Neural cell (in vitro differentiated cells): ENCODE data around the gene RPL27A. TPM values are rescaled to one million over a fixed set of nuclear protein-coding genes. Genes with fewer than 3 reads are reported as not detected.

Source experiments
- H2AFZ ChIP-seq: fragments of 200-600, 300-800 bp; sonication (generic), shearing (Covaris generic); 2 replicates; pipeline ENCODE4 v1.6.0; 2014; ENCODE audit warnings: low read depth, mild to moderate bottlenecking, antibody characterized with exemption, low read length, moderate library complexity
- H3F3A ChIP-seq: fragments of 200-600 bp; shearing (Covaris generic); 2 replicates; pipeline ENCODE4 v1.6.1; 2016; ENCODE audit warnings: mild to moderate bottlenecking, moderate library complexity, mixed read lengths, antibody characterized with exemption, low read length; ENCODE audit not compliant: insufficient read depth, poor library complexity, severe bottlenecking
- H3K27ac ChIP-seq: fragments of 200-600, 300-800 bp; sonication (generic), shearing (Covaris generic); 2 replicates; pipeline ENCODE4 v1.5.1; 2014; ENCODE audit warnings: mild to moderate bottlenecking, low read length, moderate library complexity
- H3K27me3 ChIP-seq: fragments of 300-800, 200-600 bp; sonication (generic), shearing (Covaris generic); 2 replicates; pipeline ENCODE4 v1.6.0; 2014; ENCODE audit warnings: mild to moderate bottlenecking, low read depth, low read length, moderate library complexity; ENCODE audit not compliant: insufficient read depth
- H3K36me3 ChIP-seq: fragments of 300-800, 200-600 bp; sonication (generic), shearing (Covaris generic); 2 replicates; pipeline ENCODE4 v1.5.1; 2014; ENCODE audit warnings: mild to moderate bottlenecking, antibody characterized with exemption, low read length, moderate library complexity; ENCODE audit not compliant: insufficient read depth
- H3K4me2 ChIP-seq: fragments of 300-800, 200-600 bp; sonication (generic), shearing (Covaris generic); 2 replicates; pipeline ENCODE4 v1.6.0; 2014; ENCODE audit warnings: mild to moderate bottlenecking, low read length
- H3K4me3 ChIP-seq: fragments of 300-800, 200-600 bp; sonication (generic), shearing (Covaris generic); 2 replicates; pipeline ENCODE4 v1.5.1; 2014; ENCODE audit warnings: mild to moderate bottlenecking, low read length, moderate library complexity
- H3K79me2 ChIP-seq: fragments of 200-600 bp; shearing (Covaris generic); replicated peaks from 2 replicates; pipeline ENCODE4 v1.6.0; 2014; ENCODE audit warnings: mild to moderate bottlenecking, low read length, moderate library complexity; ENCODE audit not compliant: insufficient read depth
- H3K9ac ChIP-seq: fragments of 300-800, 200-600 bp; sonication (generic), shearing (Covaris generic); 2 replicates; pipeline ENCODE4 v1.6.1; 2016; ENCODE audit warnings: mild to moderate bottlenecking, low read length, mixed read lengths
- H3K9me2 ChIP-seq: fragments of 200-600 bp; shearing (Covaris generic); 2 replicates; pipeline ENCODE4 v1.6.1; 2016; ENCODE audit warnings: mild to moderate bottlenecking, low read length, mixed read lengths; ENCODE audit not compliant: insufficient read depth
- H3K9me3 ChIP-seq: fragments of 200-600, 300-800 bp; sonication (generic), shearing (Covaris generic); 2 replicates; pipeline ENCODE4 v1.6.1; 2016; ENCODE audit warnings: mild to moderate bottlenecking, mixed run types, low read length, moderate library complexity, mixed read lengths
- H4K20me1 ChIP-seq: fragments of 200-600 bp; shearing (Covaris generic); 2 replicates; pipeline ENCODE4 v1.6.1; 2016; ENCODE audit warnings: mild to moderate bottlenecking, mixed run types; ENCODE audit not compliant: insufficient read depth
- CTCF ChIP-seq: fragments of 450-650 bp; IDR thresholded peaks from 2 replicates; pipeline ENCODE4 v1.5.1; 2014; ENCODE audit warnings: antibody characterized with exemption, mild to moderate bottlenecking, moderate library complexity; ENCODE audit not compliant: poor library complexity, severe bottlenecking
- EP300 ChIP-seq: fragments of 450-650 bp; conservative IDR thresholded peaks from 2 replicates; pipeline ENCODE4 v1.6.1; 2014; ENCODE audit warnings: antibody characterized with exemption, mild to moderate bottlenecking, moderate library complexity; ENCODE audit not compliant: poor library complexity, severe bottlenecking
- EZH2 ChIP-seq: fragments of 200-600, 300-800 bp; shearing (Covaris generic), sonication (generic); IDR thresholded peaks from 2 replicates; pipeline ENCODE4 v1.6.1; 2014; ENCODE audit warnings: antibody characterized with exemption, low read length, borderline replicate concordance, mild to moderate bottlenecking; ENCODE audit not compliant: insufficient read depth, poor library complexity, severe bottlenecking
- MXI1 ChIP-seq: fragments of 450-650 bp; conservative IDR thresholded peaks from 2 replicates; pipeline ENCODE4 v1.6.1; 2014; ENCODE audit warnings: antibody characterized with exemption, mild to moderate bottlenecking; ENCODE audit not compliant: poor library complexity, severe bottlenecking
- POLR2AphosphoS5 ChIP-seq: IDR thresholded peaks from 2 replicates; pipeline ENCODE4 v1.6.1; 2012
- RAD21 ChIP-seq: fragments of 450-650 bp; conservative IDR thresholded peaks from 2 replicates; pipeline ENCODE4 v1.6.1; 2014; ENCODE audit warnings: antibody characterized with exemption, mild to moderate bottlenecking, moderate library complexity
- REST ChIP-seq: IDR thresholded peaks from 2 replicates; pipeline ENCODE4 v1.6.1; 2012; ENCODE audit warnings: borderline replicate concordance
- SMC3 ChIP-seq: fragments of 450-650 bp; conservative IDR thresholded peaks from 2 replicates; pipeline ENCODE4 v1.6.1; 2014; ENCODE audit warnings: antibody characterized with exemption, mild to moderate bottlenecking, moderate library complexity; ENCODE audit not compliant: poor library complexity
- TAF1 ChIP-seq: IDR thresholded peaks from 2 replicates; pipeline ENCODE4 v1.6.1; 2012; ENCODE audit warnings: low read depth
- polyA plus RNA-seq: library from polyadenylated mRNA; depleted of rRNA; stranded (reverse); fragments of >200 nt; gene quantifications from 2 replicates; pipeline ENCODE4 v1.2.3, GENCODE V29; 2014

RPL27A gene
- polyA plus RNA-seq, 1 donor from 2014 or later, result 700 TPM

DNA sequence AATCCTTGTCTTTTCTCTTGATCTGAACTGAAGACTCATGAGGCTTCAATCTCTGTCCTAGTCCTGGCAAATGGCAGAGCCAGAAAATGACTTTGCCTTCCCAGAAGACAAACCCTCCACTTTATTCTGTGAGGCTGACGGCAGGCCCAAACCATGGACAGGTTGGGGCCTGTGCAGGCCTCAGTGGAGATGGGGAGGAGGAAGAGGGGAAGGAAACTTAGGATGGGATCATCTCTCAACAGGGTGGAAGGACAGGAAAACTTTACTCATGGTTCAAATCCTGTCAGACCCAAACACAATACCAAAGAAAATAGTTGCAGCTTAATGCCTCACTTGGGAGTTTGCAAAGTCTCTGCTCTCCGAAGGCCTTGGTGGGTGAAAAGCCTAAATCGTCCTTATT is 9.8 kb downstream of the RPL27A start:
- Histone ChIP-seq H4K20me1 (no peaks in the 10 kb centered on the region), H3K27ac (no peak overlapping the region), H3K79me2 (no peaks in the 10 kb centered on the region), H3K36me3 (no peaks in the 10 kb centered on the region), H3K4me3 (no peak overlapping the region), H3F3A (peaks cover 13% of the 10 kb centered on the region), H3K9ac (no peak overlapping the region), H3K9me3 (no peaks in the 10 kb centered on the region), H3K9me2 (no peaks in the 10 kb centered on the region), H3K27me3 (no peaks in the 10 kb centered on the region), H2AFZ (no peak overlapping the region), H3K4me2 (no peak overlapping the region)
- no peak for TF ChIP-seq TAF1
- no peak for TF ChIP-seq REST
- no peak for TF ChIP-seq RAD21
- no peak for TF ChIP-seq POLR2AphosphoS5
- no peak for TF ChIP-seq EZH2
- TF ChIP-seq MXI1, result no peak
- TF ChIP-seq SMC3, result no peak
- TF ChIP-seq CTCF, result no peak
- no peak for TF ChIP-seq EP300

GRCh38 chr11:8693010-8693551 is 10.5 kb downstream of the RPL27A start:
- Histone ChIP-seq H3K9ac (no peak overlapping the region), H4K20me1 (no peaks in the 10 kb centered on the region), H3K4me2 (no peak overlapping the region), H3F3A (peaks cover 8% of the 10 kb centered on the region), H3K9me2 (no peaks in the 10 kb centered on the region), H3K36me3 (no peaks in the 10 kb centered on the region), H2AFZ (no peak overlapping the region), H3K79me2 (no peaks in the 10 kb centered on the region), H3K4me3 (no peak overlapping the region), H3K27me3 (no peaks in the 10 kb centered on the region), H3K9me3 (no peaks in the 10 kb centered on the region), H3K27ac (no peak overlapping the region)
- TF ChIP-seq RAD21 (no peak), MXI1 (no peak), SMC3 (no peak), REST (no peak), POLR2AphosphoS5 (no peak), EZH2 (no peak), TAF1 (no peak), CTCF (no peak), EP300 (no peak)
